K562 treated with DMSO at 1 percent for 12 hours (cell line): ENCODE results near the gene C14orf132. TPM values are rescaled to one million over a fixed set of nuclear protein-coding genes. Genes with fewer than 3 reads are reported as not detected.

Experiments used
- total RNA-seq: library from RNA; unstranded; fragments of 300-600 nt; gene quantifications from 2 replicates; pipeline ENCODE4 v1.2.3, GENCODE V29; 2022; ENCODE audit not compliant: insufficient read depth

Gene C14orf132
- total RNA-seq: not detected in 2 replicates

GRCh38 chr14:96038920-96039632, at the start of gene C14orf132:
TSS of gene C14orf132 (plus strand) at chr14:96039362. CDS start at chr14:96039501, 139 bp downstream.

Other genes with a start within 250 kb of the C14orf132 start
- not detected in 2 replicates for gene TUNAR, start 162.5 kb upstream of the C14orf132 start, total RNA-seq
- gene BDKRB2, start 165.5 kb downstream of the C14orf132 start, total RNA-seq: not detected in 2 replicates
- 0.52 and 0.59 TPM in 2 replicates for gene BDKRB1, start 216.8 kb downstream of the C14orf132 start, total RNA-seq